HG02970 (cell line): ENCODE data around the gene RIPK3.
"Not testable (repeated sequence)": the region's sequence is repeated elsewhere in the genome, so short reads cannot be mapped to it uniquely, and the experiment has no call there.

Experiments
- ATAC-seq: cut with Tn5 transposase; IDR thresholded peaks from one replicate; pipeline ENCODE4 v1.9.1; 2021; ENCODE audit warnings: mild to moderate bottlenecking, moderate library complexity, moderate number of reproducible peaks; ENCODE audit not compliant: unreplicated experiment, low FRiP score

RIPK3 gene

DNA sequence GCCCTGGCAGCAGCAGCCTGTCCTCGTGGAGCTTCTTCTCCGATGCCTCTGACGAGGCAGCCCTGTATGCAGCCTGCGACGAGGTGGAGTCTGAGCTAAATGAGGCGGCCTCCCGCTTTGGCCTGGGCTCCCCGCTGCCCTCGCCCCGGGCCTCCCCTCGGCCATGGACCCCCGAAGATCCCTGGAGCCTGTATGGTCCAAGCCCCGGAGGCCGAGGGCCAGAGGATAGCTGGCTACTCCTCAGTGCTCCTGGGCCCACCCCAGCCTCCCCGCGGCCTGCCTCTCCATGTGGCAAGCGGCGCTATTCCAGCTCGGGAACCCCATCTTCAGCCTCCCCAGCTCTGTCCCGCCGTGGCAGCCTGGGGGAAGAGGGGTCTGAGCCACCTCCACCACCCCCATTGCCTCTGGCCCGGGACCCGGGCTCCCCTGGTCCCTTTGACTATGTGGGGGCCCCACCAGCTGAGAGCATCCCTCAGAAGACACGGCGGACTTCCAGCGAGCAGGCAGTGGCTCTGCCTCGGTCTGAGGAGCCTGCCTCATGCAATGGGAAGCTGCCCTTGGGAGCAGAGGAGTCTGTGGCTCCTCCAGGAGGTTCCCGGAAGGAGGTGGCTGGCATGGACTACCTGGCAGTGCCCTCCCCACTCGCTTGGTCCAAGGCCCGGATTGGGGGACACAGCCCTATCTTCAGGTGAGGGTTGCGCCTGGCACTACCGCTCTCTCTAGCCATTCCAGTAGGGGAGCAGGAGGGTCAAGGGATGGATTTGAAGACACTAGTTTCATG, 30.3 kb upstream of the RIPK3 start:
- no peak for ATAC-seq

DNA sequence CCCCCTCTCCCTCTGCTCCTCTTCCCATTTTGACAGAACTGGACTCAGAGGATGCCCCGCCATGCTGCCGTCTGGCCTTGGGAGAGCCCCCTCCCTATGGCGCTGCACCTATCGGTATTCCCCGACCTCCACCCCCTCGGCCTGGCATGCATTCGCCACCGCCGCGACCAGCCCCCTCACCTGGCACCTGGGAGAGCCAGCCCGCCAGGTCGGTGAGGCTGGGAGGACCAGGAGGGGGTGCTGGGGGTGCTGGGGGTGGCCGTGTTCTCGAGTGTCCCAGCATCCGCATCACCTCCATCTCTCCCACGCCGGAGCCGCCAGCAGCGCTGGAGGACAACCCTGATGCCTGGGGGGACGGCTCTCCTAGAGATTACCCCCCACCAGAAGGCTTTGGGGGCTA, 29.7 kb upstream of the RIPK3 start:
- no peak for ATAC-seq

DNA sequence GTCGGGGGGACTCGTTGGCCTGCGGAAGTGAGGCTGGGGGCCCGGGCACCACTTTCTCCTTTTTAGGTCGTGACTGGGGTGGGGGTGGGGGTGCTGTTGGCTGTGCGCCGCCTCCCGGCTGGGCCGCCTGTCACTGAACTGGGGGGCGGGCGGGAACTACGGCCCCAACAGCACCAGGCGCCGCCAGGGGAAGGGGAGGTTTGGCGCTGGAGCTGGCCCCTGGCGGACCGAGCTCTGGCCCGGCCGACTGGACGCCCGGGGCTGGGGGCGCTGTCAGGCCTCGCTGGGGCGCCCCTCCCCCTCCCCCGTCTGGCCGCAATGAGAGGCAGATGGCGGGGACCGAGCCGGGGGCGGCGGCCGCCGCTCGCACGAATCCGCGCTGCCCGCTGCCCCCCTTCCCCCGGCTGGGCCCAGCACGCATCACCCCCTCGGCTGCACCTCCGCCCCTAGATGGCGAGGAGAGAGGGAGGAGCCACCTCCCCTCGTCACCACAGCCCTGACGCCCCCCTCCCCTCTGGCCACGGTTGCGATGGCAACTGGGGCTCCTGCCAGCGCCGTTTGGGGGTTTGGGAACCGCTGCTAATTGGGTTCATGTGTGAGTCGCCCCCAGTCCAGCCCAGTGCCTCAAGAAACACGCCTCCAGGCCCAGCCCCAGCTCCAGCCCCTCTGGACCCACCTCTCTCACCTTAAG, 28.9 kb upstream of the RIPK3 start:
- no peak for ATAC-seq

DNA sequence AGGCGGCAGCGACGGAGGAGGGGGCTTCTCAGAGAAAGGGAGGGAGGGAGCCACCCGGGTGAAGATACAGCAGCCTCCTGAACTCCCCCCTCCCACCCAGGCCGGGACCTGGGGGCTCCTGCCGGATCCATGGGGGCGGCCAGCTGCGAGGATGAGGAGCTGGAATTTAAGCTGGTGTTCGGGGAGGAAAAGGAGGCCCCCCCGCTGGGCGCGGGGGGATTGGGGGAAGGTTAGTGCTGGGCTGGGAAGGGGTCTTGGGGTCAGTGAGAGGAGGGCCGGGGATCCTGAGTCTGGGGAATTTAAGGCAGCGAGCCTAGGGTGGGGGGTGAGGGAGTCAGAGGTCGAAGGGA, 28.4 kb upstream of the RIPK3 start:
- no peak for ATAC-seq

DNA sequence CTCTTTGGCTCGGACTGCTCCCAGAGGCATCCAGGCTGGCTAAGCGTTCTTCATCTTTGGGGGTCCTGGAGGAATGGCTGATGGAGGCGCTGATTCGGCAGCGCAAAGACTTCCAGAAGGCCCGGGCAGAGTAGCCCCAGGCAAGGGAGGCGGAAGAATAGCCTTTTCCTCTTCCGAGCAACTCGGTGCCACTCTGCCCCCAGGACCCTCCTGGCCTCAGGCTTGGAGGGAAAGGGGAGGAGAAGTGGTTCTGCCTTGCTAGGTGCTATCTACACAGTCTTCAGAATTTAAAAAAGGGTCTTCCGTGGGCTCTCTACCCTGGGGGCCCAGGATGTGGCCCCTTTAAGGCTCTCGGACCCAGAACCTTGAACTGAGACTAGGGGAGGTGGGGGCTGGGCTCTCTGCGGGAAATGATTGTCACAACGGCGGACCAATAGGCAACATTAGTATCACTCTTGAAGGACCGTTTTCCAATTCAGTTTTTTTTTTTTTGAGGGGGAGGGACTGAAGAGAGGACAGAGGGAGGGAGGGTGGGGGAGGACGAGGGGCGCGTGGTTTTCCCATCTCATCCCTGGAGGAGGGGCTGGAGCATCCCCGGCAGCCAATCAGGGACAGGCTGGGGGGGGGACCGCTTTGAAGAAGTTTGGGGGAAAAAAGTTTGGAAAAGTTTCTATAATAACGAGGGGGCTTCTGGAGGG, 27.9 kb upstream of the RIPK3 start, which contains the start of gene NFATC4:
NFATC4 (plus strand) TSS at position 671 of the 698 bp plus-strand sequence. CDS start 157 bp downstream, outside the sequence.
- no peak for ATAC-seq

DNA sequence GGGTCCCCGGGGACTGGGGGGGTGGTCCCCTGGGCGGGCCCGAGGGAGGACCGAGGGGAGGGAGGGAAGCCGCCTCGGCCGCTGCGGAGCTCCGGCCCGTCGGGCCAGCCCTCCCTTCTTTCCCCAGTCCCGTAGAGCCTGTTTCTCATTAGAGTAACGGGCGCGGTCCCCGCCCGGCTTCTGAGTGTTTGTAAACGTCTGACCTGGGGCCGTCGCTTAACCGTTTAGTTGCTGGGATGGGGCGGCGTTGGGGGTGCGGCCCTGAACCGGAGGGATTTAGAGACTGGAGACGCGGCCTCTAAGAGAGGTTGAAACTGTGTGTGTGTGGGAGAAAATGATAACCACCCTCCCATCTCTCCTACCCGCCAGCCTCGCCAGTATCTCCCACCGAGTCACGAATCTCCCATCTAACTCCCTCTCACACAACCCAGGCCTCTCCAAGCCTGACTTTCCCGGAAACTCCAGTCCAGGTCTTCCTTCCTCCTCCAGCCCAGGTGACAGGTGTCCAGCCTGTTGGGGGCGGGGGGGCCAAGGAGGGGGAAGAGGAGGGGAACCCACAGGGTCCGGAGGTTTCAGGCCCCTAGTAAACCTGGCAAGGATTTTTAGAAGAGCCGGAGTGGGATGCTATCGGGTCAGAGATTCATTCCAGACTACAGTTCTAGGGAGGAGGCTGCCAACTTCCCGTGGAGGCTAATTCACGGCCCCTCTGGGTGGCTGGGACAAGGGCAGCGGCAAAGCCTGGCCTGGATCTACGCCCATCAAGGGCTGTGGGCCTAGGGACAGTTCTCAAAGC, 27.1 kb upstream of the RIPK3 start:
- ATAC-seq, result peak; percentile 62

DNA sequence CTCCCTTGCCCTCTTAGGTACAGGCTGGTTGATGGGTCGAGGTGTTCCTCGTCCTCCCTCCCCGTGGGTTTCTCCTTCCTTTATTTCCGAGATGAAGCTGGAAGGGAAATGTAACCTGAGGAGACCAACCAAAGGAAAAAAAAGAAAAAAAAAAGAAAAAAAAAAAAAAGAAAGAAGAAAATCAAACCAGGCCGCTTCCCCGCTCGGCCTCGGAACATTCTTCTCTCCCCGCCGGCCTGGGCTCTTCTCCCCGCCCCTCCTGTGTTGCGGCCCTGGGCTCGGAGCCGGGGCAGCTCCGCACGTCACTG, 26.6 kb upstream of the RIPK3 start:
- no peak for ATAC-seq

DNA sequence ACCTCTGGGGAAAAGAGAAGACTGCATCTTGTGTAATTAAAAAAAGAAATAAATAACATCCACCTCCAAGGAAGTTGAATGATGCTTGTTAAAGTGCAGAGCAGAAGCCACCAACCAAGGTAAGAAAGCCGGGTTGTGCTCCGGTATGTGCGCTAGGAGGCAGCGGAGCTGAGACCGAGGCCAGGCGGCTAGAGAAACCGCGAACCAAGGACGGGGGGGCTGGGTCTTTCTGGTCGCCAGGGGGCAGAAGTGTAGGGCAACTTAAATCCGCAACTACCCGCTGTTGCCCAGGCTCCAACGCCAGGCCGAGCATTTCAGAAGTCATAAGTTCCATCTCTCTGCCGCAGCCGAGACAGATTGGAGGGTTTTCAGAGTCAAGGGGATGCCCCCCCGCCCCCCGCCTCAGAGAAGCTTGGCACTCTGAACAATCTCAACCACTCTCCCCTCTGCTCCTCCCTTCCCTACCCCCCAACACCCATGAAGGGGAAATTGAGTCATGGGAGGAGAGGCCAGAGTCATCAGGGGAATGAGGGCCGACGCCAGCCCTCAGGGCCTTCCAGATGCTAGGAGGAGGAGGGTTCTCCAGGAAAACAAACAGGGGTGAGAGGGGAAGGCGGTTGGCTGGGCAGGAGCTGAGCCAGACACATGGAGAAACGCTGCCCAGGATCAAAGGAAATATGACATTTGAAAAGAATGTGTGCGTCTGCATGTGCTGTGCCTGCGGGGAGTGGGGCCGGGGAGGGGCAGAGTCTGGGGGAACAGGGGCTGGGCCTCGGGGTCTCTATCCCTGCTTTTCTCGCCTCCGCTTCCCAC, 26.0 kb upstream of the RIPK3 start:
- ATAC-seq, result no peak

DNA sequence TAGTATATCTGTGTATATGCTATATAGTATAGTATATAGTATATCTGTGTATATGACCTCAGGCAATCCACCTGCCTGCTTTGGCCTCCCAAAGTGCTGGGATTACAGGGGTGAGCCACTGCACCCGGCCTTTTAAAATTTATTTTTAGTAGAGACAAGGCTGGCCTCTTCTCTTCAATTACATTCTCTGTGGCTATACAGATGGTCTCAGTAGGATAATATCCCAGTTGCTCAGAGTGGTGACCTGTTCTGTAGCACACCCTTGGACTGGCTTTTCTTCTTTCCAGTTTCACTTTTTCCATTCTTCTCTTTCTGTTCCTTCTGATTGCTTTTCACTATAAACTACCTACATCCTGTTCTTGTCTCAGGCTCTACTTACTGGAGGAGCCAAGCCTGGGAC, 25.1 kb upstream of the RIPK3 start:
- ATAC-seq, result no peak

DNA sequence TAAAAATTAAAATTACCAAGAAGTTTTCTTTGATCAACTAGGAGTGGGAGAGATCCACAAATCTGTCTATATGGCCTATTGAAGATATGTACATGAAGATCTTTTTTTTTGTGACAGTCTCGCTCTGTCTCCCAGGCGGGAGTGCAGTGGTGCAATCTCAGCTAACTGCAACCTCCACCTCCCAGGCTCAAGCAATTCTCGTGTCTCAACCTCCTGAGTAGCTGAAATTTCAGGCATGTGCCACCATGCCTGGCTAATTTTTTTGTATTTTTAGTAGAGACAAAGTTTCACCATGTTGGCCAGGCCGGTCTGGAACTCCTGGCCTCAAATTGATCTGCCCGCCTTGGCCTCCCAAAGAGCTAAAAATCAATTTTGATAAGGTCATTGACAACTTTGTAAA, 23.6 kb upstream of the RIPK3 start:
- ATAC-seq, result no peak

DNA sequence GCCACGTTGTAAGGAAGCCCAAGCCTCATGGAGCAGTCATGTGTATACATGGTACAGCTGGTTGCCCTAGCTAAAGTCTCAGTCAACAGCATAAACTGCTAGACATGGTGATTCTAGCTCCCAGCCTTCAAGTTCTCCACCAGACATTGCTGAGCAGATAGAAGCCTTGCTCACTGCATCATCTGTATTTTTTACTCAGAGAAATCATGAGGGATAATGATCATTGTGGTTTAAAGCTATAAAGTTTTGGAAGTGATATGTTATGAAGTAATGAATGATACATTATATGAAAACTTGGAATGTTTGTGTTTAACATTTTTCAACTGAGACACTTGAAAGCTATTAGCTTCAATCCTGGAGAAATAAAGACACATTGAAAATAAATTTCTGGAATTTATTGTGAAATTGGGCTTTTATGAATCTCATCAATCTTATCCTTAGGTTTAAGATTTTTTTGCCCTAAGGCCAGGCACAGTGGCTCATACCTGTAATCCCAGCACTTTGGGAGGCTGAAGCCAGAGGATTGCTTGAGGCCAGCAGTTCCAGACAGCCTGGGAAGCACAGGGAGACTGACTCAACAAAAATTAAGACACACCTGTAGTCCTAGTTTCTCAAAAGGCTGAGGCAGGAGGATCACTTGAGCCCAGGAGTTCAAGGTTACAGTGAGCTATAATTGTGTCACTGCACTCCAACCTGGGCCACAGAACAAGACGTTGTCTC, 22.6 kb upstream of the RIPK3 start:
- ATAC-seq, result no peak

DNA sequence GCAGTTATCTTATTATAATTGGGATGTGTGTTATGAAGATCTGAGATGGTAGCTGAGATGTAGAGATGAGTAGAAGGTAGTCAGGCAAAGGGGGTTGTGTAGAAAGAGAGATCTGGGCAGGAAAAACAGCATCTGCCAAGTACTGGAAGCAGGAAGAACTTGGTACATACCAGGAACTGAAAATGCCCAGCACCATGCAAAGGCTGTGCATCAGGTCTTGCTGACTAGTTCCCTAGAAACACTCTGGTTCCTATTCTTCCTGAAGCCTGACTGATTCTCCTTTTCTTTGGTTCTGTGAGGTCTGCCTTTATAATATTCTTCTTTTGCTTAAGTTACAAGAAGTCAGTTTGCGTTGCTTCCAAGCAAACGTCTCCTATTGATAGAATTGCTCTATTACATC, 21.5 kb upstream of the RIPK3 start:
- ATAC-seq, result no peak

DNA sequence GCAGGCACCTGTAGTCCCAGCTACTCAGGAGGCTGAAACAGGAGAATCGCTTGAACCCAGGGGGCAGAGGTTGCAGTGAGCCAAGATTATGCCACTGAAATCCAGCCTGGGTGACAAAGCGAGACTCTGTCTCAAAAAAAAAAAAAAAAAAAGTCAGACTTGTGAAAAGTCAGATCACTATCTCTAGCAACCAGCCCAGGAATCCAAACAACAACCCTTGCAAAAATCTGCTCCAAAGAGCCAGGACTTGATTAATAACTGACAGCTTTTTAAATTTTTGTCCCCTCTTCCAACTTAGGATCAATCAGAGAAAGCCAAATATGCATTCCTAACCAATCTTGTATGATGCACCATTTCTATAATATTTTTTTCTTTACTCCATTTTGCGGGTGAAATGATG, 20.5 kb upstream of the RIPK3 start:
- no peak for ATAC-seq

DNA sequence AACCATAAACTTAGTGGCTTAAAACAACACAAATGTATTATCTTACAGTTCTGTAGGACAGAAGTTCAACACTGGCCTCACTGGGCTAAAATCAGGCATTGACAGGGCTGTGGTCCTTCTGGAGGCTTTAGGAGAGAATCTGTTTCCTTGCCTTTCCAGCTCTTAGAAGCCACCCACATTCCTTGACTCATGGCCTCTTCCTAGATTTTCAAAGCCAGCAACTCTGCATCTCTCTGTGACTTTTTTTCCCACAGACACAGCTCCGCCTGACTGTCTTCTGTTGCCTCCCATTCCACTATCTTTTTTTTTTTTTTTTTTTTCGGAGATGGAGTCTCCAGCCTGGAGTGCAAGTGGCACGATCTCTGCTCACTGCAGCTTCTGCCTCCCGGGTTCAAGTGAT, 16.4 kb upstream of the RIPK3 start:
- no peak for ATAC-seq

DNA sequence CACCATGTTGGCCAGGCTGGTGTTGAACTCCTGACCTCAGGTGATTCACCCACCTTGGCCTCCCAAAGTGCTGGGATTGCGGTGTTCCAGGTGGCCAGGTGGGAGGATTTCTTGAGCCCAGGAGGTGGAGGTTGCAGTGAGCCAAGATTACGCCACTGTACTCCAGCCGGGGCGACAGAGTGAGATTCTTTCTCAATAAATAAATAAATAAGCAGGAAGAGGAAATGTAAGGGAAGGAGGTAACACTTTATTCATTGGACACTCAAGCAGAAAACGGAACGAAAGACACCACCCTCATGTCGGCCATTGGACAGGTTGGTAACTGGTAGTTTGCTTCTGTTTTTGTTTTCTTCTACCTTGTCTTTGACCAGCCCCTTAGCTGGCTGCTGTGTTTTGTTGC, 15.2 kb upstream of the RIPK3 start:
- no peak for ATAC-seq

DNA sequence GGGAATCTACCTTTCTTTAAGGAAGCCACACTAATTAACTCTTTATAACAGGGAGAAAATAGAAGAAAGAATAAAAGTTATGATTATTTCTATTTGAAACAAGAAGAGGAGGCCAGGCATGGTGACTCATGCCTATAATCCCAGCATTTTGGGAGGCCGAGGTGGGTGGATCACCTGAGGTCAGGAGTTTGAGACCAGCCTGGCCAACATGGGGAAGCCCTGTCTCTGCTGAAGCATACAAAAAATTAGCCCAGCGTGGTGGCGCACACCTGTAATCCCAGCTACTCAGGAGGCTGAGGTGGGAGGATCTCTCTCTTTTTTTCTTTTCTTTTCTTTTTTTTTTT, 14.7 kb upstream of the RIPK3 start:
- ATAC-seq, result not testable (repeated sequence)

DNA sequence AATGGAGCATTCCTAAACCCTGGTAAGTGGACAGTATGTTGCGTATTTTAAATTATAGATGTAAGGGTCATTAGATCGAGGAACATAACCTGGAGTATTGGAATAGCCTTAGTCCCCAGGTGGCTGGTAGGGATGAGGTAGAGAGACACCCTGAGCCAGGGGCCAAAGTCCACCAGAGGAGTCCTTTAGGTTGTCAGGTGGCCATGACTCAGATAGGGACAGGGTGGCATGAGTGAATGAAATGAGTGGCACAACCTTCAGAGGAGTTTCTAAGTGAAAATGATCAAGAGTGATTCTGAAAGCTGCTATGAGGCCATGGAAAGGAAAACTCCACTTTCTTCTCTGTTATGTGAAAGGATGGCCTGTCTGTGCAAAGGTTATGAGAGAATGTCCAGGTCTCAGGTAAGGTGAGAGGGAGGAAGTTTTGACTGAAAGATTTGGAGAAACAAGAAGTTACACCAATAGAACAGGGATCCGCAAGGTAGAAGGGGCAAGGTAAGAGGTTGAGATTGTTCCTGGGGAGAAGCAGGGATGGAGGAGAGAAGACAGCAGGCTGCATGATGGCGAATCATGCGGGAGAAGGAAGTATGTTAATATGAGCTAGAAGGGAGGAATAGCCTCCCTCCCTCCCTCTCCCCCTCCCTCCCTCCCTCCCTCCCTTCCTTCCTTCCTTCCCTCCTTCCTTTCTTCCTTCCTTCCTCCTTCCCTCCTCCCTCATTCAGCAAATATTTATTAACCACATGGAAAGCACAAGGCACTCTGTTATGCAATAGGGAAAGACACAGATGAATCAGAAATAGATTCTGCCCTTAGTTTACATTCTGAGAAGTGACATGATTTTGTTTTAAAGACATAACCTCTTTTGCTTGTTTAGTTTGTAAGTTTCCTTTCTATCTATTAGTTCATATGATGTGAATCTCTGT, 14.0 kb upstream of the RIPK3 start:
- ATAC-seq, result no peak

DNA sequence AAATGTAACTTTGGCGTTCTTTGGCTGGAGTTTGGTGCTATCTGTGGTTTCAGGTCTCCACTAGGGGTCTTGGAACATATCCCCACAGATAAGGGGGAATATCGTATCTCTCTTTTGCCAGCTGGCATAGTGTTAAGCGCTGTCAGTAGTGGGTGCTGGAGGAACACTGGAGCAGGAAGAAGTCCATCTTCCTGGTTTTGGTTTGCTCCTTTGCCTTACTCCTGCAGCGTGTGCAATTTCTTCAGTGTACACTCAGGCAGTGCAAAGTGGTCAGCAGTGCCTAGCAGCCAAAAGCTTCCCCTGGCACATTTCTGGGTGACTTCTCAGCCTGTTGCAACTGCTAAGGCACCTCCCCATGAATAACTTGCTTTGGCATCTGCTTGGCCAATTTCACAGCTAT, 11.7 kb upstream of the RIPK3 start:
- no peak for ATAC-seq

DNA sequence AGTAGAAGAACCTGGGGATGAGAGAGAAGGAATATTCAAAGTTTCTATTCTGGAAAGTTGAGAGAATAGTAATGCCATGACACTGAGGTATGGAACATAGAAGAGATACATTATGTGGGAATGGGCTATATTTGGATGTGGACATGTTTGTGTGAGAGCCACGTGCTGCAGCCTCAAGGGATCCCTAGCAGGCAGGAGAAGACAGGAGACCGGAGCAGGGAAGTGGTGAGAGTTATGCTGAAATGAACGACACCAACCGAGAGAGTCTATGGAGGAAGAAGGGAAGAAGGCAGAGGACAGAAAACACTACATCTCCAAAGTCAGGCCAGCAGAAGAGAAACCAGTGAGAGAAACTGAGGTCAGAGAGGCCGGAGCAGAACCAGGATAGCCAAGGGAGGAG, 10.0 kb upstream of the RIPK3 start:
- no peak for ATAC-seq
